Retina (tissue), 1 donor: Measurements from ENCODE around the gene PCDHGA10.
"Not testable (repeated sequence)": the region's sequence is repeated elsewhere in the genome, so short reads cannot be mapped to it uniquely, and the experiment has no call there.

ENCODE experiments used
- DNase-seq: peaks from one replicate; pipeline ENCODE4 v3.0.0-alpha.2; 2016

PCDHGA10 gene

GRCh38 chr5:141427783-141428426 lies 15.1 kb downstream of the PCDHGA10 start:
- DNase-seq, result no peak

GRCh38 chr5:141430332-141431113 lies 17.7 kb downstream of the PCDHGA10 start, which contains the start of gene PCDHGA12:
Gene PCDHGA12, plus strand, starts transcription at chr5:141430507. Its CDS starts 253 bp downstream, at chr5:141430760.
- no peak for DNase-seq

- no peak for DNase-seq
These were observed 18.5 kb downstream of the PCDHGA10 start for GRCh38 chr5:141431286-141431685.

GRCh38 chr5:141432308-141432707 lies 19.5 kb downstream of the PCDHGA10 start:
- not testable (repeated sequence) for DNase-seq

- not testable (repeated sequence) for DNase-seq
These were observed 19.9 kb downstream of the PCDHGA10 start for GRCh38 chr5:141432726-141433125.

- no peak for DNase-seq
These were observed 21.2 kb downstream of the PCDHGA10 start for GRCh38 chr5:141434006-141434405.

GRCh38 chr5:141437221-141437620 lies 24.4 kb downstream of the PCDHGA10 start:
- no peak for DNase-seq

- DNase-seq, result no peak
These were observed 26.8 kb downstream of the PCDHGA10 start for GRCh38 chr5:141439411-141440141.

- no peak for DNase-seq
These were observed 27.6 kb downstream of the PCDHGA10 start for GRCh38 chr5:141440341-141440740.

GRCh38 chr5:141441571-141442170 lies 28.9 kb downstream of the PCDHGA10 start:
- DNase-seq, result no peak

GRCh38 chr5:141465351-141465750 lies 52.6 kb downstream of the PCDHGA10 start:
- DNase-seq, result no peak
